IMR-90 (cell line): ENCODE results near the gene SLC35F1. TPM values are rescaled to one million over a fixed set of nuclear protein-coding genes. Genes with fewer than 3 reads are reported as not detected.

Source experiments
- ATAC-seq: fragments of 200-7000 bp; cut with Tn5 transposase; 2 replicates; pipeline ENCODE4 v1.9.1; 2020; ENCODE audit warnings: low read depth, mild to moderate bottlenecking, moderate library complexity
- BruUV-seq: library from RNA; stranded (reverse); fragments of 400-500 nt; replicated peaks from 2 replicates; lab custom pipeline; 2021; lab: Mats Ljungman, UMichigan
- CTCF ChIA-PET: fragments of 300-600 bp; formaldehyde crosslinking; extraction: SDS; loops from one replicate; lab custom pipeline; 2021; ENCODE audit warnings: antibody characterized with exemption; lab: Yijun Ruan, JAX
- POLR2A ChIA-PET: fragments of 300-600 bp; sonication (Branson Sonifier 250); formaldehyde crosslinking; loops from one replicate; lab custom pipeline; 2022; ENCODE audit warnings: antibody characterized with exemption; ENCODE audit not compliant: unreplicated experiment; lab: Charles Lee
- DNase-seq: peaks from one replicate; pipeline ENCODE4 v3.0.0; 2013
- H2AFZ ChIP-seq: replicated peaks from 2 replicates; pipeline ENCODE3; 2013; ENCODE audit warnings: low read length, mild to moderate bottlenecking; ENCODE audit not compliant: poor library complexity
- H2AK5ac ChIP-seq: 2 replicates; pipeline ENCODE4 v1.6.1; 2013; ENCODE audit warnings: low read depth, low read length, inconsistent platforms
- H2AK9ac ChIP-seq: replicated peaks from 2 replicates; pipeline ENCODE3; 2013; ENCODE audit warnings: mild to moderate bottlenecking, low read depth, low read length, moderate library complexity; ENCODE audit not compliant: poor library complexity
- H2BK120ac ChIP-seq: 2 replicates; pipeline ENCODE4 v1.6.1; 2013; ENCODE audit warnings: low read depth, low read length, inconsistent platforms
- H2BK15ac ChIP-seq: 3 replicates; pipeline ENCODE4 v1.6.1; 2013; ENCODE audit warnings: low read depth, low read length, inconsistent platforms
- H2BK20ac ChIP-seq: 2 replicates; pipeline ENCODE4 v1.6.1; 2013; ENCODE audit warnings: low read depth, mild to moderate bottlenecking, inconsistent platforms, low read length, moderate library complexity
- H2BK5ac ChIP-seq: 2 replicates; pipeline ENCODE4 v1.6.1; 2013; ENCODE audit warnings: mild to moderate bottlenecking, low read depth, low read length, inconsistent platforms; ENCODE audit not compliant: poor library complexity, severe bottlenecking
- H3K14ac ChIP-seq: replicated peaks from 2 replicates; pipeline ENCODE4 v1.6.1; 2013; ENCODE audit warnings: low read depth, low read length, inconsistent platforms
- H3K18ac ChIP-seq: 2 replicates; pipeline ENCODE4 v1.6.1; 2013; ENCODE audit warnings: low read depth, low read length, control low read depth
- H3K23ac ChIP-seq: 2 replicates; pipeline ENCODE4 v1.6.1; 2013; ENCODE audit warnings: low read depth, low read length, inconsistent platforms
- H3K27ac ChIP-seq: 2 replicates; pipeline ENCODE4 v1.5.1; 2013; ENCODE audit warnings: mild to moderate bottlenecking, control low read depth, low read length; ENCODE audit not compliant: insufficient read depth
- H3K27me3 ChIP-seq: 2 replicates; pipeline ENCODE4 v1.6.1; 2013; ENCODE audit warnings: low read length; ENCODE audit not compliant: control insufficient read depth, insufficient read depth
- H3K36me3 ChIP-seq: 2 replicates; pipeline ENCODE4 v1.6.1; 2013; ENCODE audit warnings: low read length, mixed read lengths; ENCODE audit not compliant: control insufficient read depth, insufficient read depth
- H3K4ac ChIP-seq: 2 replicates; pipeline ENCODE4 v1.6.1; 2013; ENCODE audit warnings: low read depth, low read length, inconsistent platforms
- H3K4me1 ChIP-seq: 2 replicates; pipeline ENCODE4 v1.6.1; 2013; ENCODE audit warnings: low read length, mixed read lengths; ENCODE audit not compliant: control insufficient read depth, insufficient read depth
- H3K4me2 ChIP-seq: 2 replicates; pipeline ENCODE4 v1.6.1; 2013; ENCODE audit warnings: low read depth, mild to moderate bottlenecking, control low read depth, low read length, moderate library complexity
- H3K4me3 ChIP-seq: 2 replicates; pipeline ENCODE4 v1.5.1; 2013; ENCODE audit warnings: low read depth, mild to moderate bottlenecking, control low read depth, low read length, moderate library complexity; ENCODE audit not compliant: insufficient read depth
- H3K56ac ChIP-seq: 2 replicates; pipeline ENCODE4 v1.6.1; 2013; ENCODE audit warnings: low read length, inconsistent platforms; ENCODE audit not compliant: insufficient read depth; ENCODE audit errors: extremely low read depth
- H3K79me1 ChIP-seq, 2 experiments: 2 replicates each; pipeline ENCODE4 v1.6.1; 2013; ENCODE audit warnings: low read length in 2 of 2, inconsistent platforms in 1 of 2, low read depth in 1 of 2
- H3K9ac ChIP-seq: 2 replicates; pipeline ENCODE4 v1.6.1; 2013; ENCODE audit warnings: low read depth, low read length, control low read depth
- H3K9me1 ChIP-seq: 2 replicates; pipeline ENCODE4 v1.6.1; 2013; ENCODE audit warnings: low read length, inconsistent platforms; ENCODE audit not compliant: insufficient read depth
- H3K9me3 ChIP-seq: 2 replicates; pipeline ENCODE4 v1.6.1; 2013; ENCODE audit warnings: low read length; ENCODE audit not compliant: control insufficient read depth, insufficient read depth
- H4K20me1 ChIP-seq: 2 replicates; pipeline ENCODE4 v1.6.1; 2013; ENCODE audit warnings: low read length, inconsistent platforms; ENCODE audit not compliant: insufficient read depth
- H4K5ac ChIP-seq: 2 replicates; pipeline ENCODE4 v1.6.1; 2013; ENCODE audit warnings: mild to moderate bottlenecking, low read depth, low read length, control low read depth
- H4K8ac ChIP-seq, 2 experiments: 2 replicates each; pipeline ENCODE4 v1.6.1; 2013; ENCODE audit warnings: low read depth in 2 of 2, low read length in 2 of 2, control low read depth in 1 of 2, inconsistent platforms in 1 of 2
- H4K91ac ChIP-seq: 2 replicates; pipeline ENCODE4 v1.6.1; 2013; ENCODE audit warnings: low read depth, low read length, inconsistent platforms; ENCODE audit not compliant: insufficient read depth
- FOS ChIP-seq: fragments of 150-350 bp; IDR thresholded peaks from 2 replicates; pipeline ENCODE4 v1.6.1; 2016; ENCODE audit warnings: low read depth, low read length
- RFX5 ChIP-seq: IDR thresholded peaks from 2 replicates; pipeline ENCODE4 v1.8.0; 2012; ENCODE audit warnings: low read depth, mild to moderate bottlenecking, low read length, moderate library complexity
- WGBS, 2 experiments: methylation state at CpG; one replicate each; pipeline versions ENCODE4 v1.1.5 to v1.1.7; 2013; ENCODE audit warnings: missing lambda C conversion rate in 2 of 2; ENCODE audit not compliant: insufficient read length in 1 of 2; ENCODE audit errors: extremely low coverage in 2 of 2; 5-methylcytosine and 5-hydroxymethylcytosine counted together
- dilution Hi-C: fragments of 300-500 bp; cut with HindIII; formaldehyde crosslinking; loops from one replicate; pipeline ENCODE4 v1.14.3; 2018; ENCODE audit warnings: low sequenced_read_pairs; ENCODE audit not compliant: unreplicated experiment
- in situ Hi-C: fragments of 300-500 bp; cut with MboI; formaldehyde crosslinking; loops from 3 replicates; pipeline ENCODE4 v1.14.3; 2019; ENCODE audit warnings: low sequenced_read_pairs, inconsistent platforms, mixed read lengths
- intact Hi-C: fragments of 100-400 bp; cut with micrococcal nuclease; formaldehyde crosslinking; loops from 2 replicates; pipeline ENCODE4 v1.10.0; 2022
- polyA plus RNA-seq, 3 experiments: library from polyadenylated mRNA; depleted of rRNA; stranded (reverse); fragments of >200 nt; gene quantifications; 2 replicates each; pipeline ENCODE4 v1.2.3, GENCODE V29; 2012; ENCODE audit warnings: low replicate concordance in 1 of 3
- total RNA-seq: library from RNA; depleted of rRNA; stranded (reverse); fragments of >200 nt; gene quantifications from 2 replicates; pipeline ENCODE4 v1.2.3, GENCODE V29; 2012

Gene SLC35F1
- total and polyA plus RNA-seq, 2 of the 4 experiments (the other 2 are of a cell fraction): not detected

- Histone ChIP-seq H3K4me1 (peaks cover 3% of the 10 kb centered on the region; the same call in 1 of the 2 replicates), H2AK5ac (0 out of 2 replicates have a peak overlapping the region, but pooled peaks have one; percentile 27), H4K20me1 (no peaks in the 10 kb centered on the region), H2BK20ac (no peak overlapping the region), H3K27me3 (no peaks in the 10 kb centered on the region), H3K23ac (no peak overlapping the region), H3K56ac (no peak overlapping the region), H3K9me3 (no peaks in the 10 kb centered on the region), H3K79me1 (no peaks in the 10 kb centered on the region), H2AFZ (no peak overlapping the region), H3K36me3 (no peaks in the 10 kb centered on the region), H3K4me3 (no peak overlapping the region), H2BK120ac (no peak overlapping the region), H3K27ac (no peak overlapping the region), H3K9me1 (no peaks in the 10 kb centered on the region), H3K4ac (peak overlapping the region; percentile 9; the same call in 1 of the 2 replicates), H3K9ac (no peak overlapping the region), H2BK15ac (no peak overlapping the region), H3K18ac (no peak overlapping the region), H4K91ac (no peak overlapping the region), H2BK5ac (no peak overlapping the region), H2AK9ac (no peak overlapping the region), H3K14ac (no peak overlapping the region), H3K4me2 (no peak overlapping the region), H4K5ac (no peak overlapping the region), H4K8ac (no peak overlapping the region)
- ChIA-PET POLR2A (interaction anchor here (0.7 kb wide), 1 partner anchor 344 kb away, joined by 3 read pairs; no protein-coding TSS in a partner anchor), CTCF (no interaction called here)
- WGBS, 2 experiments: 94% methylated on average over 6 of the region's 10 CpGs; no CpG with 5 or more reads in 1 of the 2 experiments
- dilution Hi-C loops: no loop called here
- in situ Hi-C loops: no loop called here
- ATAC-seq: peak; percentile 52
- TF ChIP-seq RFX5: no peak
- 0 out of 2 replicates have a peak, but pooled peaks have one; percentile 4 for TF ChIP-seq FOS
- intact Hi-C loops: no loop called here
- BruUV-seq: no TSS peak
- peak; percentile 14 for DNase-seq
Observed at GRCh38 chr6:118325220-118325860, 418.3 kb downstream of the SLC35F1 start.
